ENCODE measurements around the gene INPP5E. TPM values are rescaled to one million over a fixed set of nuclear protein-coding genes. Genes with fewer than 3 reads are reported as not detected.

INPP5E gene
- total RNA-seq, 3 donors from 2014 or later (not counting 1 experiment from before 2014, with no cell fraction given): 12.1 to 15.7 (median 14.4) TPM

DNA sequence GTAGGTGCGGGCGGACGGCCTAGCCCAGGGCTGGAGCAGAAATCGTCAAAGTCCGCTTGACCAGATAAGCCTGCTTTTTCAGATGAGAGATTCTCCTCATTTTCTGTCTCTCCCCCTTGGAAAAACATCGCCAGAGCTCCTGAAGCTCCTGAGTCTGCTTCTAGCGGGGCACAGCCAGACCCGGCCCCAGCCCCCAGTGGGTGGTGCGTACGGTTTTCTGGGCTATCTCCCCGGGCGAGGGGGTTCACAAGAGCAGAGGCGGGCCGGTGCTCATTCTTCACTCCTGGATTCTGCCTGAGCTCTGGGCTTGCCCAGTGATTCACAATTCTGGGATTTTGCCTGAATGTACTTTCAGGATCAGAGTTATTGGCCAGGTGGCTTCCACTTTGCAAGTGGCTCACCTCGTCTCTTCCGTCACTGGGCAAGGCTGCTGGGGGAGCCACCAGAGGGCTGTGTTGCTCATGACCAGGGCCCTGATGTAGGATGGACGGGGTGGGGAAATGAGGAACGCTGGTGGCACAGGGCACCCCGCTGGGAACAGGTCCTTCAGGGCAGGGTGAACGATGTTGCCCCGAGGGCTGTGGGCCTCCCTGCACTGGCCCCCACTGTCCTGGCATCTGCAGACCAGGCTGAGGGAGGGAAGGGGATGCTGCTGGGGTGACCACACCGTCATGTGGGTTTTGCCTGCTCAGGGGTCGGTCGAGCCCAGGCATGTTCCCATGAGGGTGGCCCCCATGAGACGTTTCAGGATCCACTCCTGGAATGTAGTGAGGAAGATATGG lies 36.9 kb upstream of the INPP5E start:
- DNase-seq: no peak
- intact Hi-C loops (cut with micrococcal nuclease): no loop called here
- no peak overlapping the region for H3K4me3 ChIP-seq (ENCODE audit: low read length)
- no peak overlapping the region for H3K4me3 Mint-ChIP-seq
- no peaks in the 10 kb centered on the region for H3K9me3 ChIP-seq (ENCODE audit: control insufficient read depth, insufficient read depth, low read length)
- H3K36me3 ChIP-seq (ENCODE audit: control insufficient read depth, insufficient read depth, low read length): peaks cover 60% of the 10 kb centered on the region
- peaks cover 12 to 17% of the 10 kb centered on the region in 2 donors for H3K4me1 Mint-ChIP-seq
- no peaks in the 10 kb centered on the region for H3K9me3 Mint-ChIP-seq
- no peak overlapping the region for H3K27ac ChIP-seq (ENCODE audit: low read length)
- no peak overlapping the region for H3K27ac Mint-ChIP-seq
- WGBS (ENCODE audit: insufficient coverage): 97% methylated on average over 25 of the region's 25 CpGs
- TF ChIP-seq, protein P1, sequence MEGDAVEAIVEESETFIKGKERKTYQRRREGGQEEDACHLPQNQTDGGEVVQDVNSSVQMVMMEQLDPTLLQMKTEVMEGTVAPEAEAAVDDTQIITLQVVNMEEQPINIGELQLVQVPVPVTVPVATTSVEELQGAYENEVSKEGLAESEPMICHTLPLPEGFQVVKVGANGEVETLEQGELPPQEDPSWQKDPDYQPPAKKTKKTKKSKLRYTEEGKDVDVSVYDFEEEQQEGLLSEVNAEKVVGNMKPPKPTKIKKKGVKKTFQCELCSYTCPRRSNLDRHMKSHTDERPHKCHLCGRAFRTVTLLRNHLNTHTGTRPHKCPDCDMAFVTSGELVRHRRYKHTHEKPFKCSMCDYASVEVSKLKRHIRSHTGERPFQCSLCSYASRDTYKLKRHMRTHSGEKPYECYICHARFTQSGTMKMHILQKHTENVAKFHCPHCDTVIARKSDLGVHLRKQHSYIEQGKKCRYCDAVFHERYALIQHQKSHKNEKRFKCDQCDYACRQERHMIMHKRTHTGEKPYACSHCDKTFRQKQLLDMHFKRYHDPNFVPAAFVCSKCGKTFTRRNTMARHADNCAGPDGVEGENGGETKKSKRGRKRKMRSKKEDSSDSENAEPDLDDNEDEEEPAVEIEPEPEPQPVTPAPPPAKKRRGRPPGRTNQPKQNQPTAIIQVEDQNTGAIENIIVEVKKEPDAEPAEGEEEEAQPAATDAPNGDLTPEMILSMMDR (IDR thresholded peaks at IDR 0.05): no peak
- H3K27me3 ChIP-seq (ENCODE audit: control insufficient read depth, insufficient read depth, low read length): no peaks in the 10 kb centered on the region
- ATAC-seq: no peak
- H3K4me1 ChIP-seq (ENCODE audit: control insufficient read depth, insufficient read depth, low read length): peaks cover 9% of the 10 kb centered on the region
- no peaks in the 10 kb centered on the region for H3K36me3 Mint-ChIP-seq
- H3K27me3 Mint-ChIP-seq (ENCODE audit: low read depth in 2 of 2): no peaks in the 10 kb centered on the region

GRCh38 chr9:136474974-136475865 lies 35.6 kb upstream of the INPP5E start:
- Histone ChIP-seq H3K27ac (ENCODE audit: low read length) (no peak overlapping the region), H3K4me3 (ENCODE audit: low read length) (no peak overlapping the region), H3K36me3 (ENCODE audit: control insufficient read depth, insufficient read depth, low read length) (peaks cover 73% of the 10 kb centered on the region), H3K9me3 (ENCODE audit: control insufficient read depth, insufficient read depth, low read length) (no peaks in the 10 kb centered on the region), H3K4me1 (ENCODE audit: control insufficient read depth, insufficient read depth, low read length) (peaks cover 2% of the 10 kb centered on the region), H3K27me3 (ENCODE audit: control insufficient read depth, insufficient read depth, low read length) (no peaks in the 10 kb centered on the region)
- DNase-seq (no peak), ATAC-seq (no peak)
- Mint-ChIP-seq H3K9me3 (no peaks in the 10 kb centered on the region), H3K27me3 (ENCODE audit: low read depth in 2 of 2) (no peaks in the 10 kb centered on the region), H3K36me3 (no peaks in the 10 kb centered on the region), H3K27ac (no peak overlapping the region), H3K4me3 (no peak overlapping the region), H3K4me1 (peaks cover 4 to 14% of the 10 kb centered on the region in 2 donors)
- 96% methylated on average over 34 of the region's 34 CpGs for WGBS (ENCODE audit: insufficient coverage)
- TF ChIP-seq, protein P1 (IDR thresholded peaks at IDR 0.05): no peak
- intact Hi-C loops (cut with micrococcal nuclease): no loop called here

DNA sequence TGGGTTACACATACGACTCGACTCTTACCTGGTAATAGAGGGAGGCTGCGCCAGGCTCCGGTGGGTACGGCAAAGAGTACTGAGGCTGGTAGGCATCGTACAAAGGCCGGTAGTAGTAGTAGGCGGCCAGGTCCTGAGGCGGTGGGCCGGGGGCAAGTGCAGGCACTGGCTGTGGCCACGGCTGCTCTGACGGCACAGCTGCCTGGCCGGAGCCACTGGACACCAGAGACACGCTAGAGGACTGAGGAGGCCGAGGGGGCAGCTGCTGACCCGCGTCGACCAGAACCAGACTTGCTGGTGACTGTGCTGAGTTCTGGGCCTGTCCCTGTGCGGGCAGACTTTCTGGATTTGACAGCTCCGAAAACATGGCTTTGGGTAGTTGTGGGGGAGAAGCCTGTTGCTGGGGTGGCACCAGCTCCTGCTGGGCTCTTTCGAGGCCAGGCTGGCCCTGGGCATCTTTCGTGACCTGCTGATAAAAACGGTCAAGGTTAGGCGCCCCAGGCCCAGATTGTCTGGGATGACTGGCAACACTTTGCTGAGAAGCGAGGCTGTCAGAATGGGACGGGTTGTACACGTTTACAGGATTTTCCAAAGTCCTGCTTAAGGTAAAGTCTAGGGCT lies 34.5 kb upstream of the INPP5E start:
- Mint-ChIP-seq H3K4me3 (no peak overlapping the region), H3K4me1 (peaks cover 0 to 11% of the 10 kb centered on the region in 2 donors), H3K27me3 (ENCODE audit: low read depth in 2 of 2) (no peaks in the 10 kb centered on the region), H3K9me3 (no peaks in the 10 kb centered on the region), H3K36me3 (no peaks in the 10 kb centered on the region), H3K27ac (peak overlapping the region in 1 of 2 donors; percentile 21)
- intact Hi-C loops (cut with micrococcal nuclease): no loop called here
- peaks cover 82% of the 10 kb centered on the region for H3K36me3 ChIP-seq (ENCODE audit: control insufficient read depth, insufficient read depth, low read length)
- TF ChIP-seq, protein P1 (IDR thresholded peaks at IDR 0.05): no peak
- no peak overlapping the region for H3K4me3 ChIP-seq (ENCODE audit: low read length)
- no peak overlapping the region for H3K27ac ChIP-seq (ENCODE audit: low read length)
- H3K9me3 ChIP-seq (ENCODE audit: control insufficient read depth, insufficient read depth, low read length): no peaks in the 10 kb centered on the region
- 96% methylated on average over 27 of the region's 27 CpGs for WGBS (ENCODE audit: insufficient coverage)
- ATAC-seq: no peak
- H3K4me1 ChIP-seq (ENCODE audit: control insufficient read depth, insufficient read depth, low read length): no peaks in the 10 kb centered on the region
- no peaks in the 10 kb centered on the region for H3K27me3 ChIP-seq (ENCODE audit: control insufficient read depth, insufficient read depth, low read length)
- DNase-seq: no peak

Measured in natural killer cell (primary cell).